ENCODE data around the gene SLC6A19.

SLC6A19 gene

GRCh38 chr5:1168796-1169195, 32.6 kb upstream of the SLC6A19 start:
- no peak overlapping the region for H3K4me3 ChIP-seq (ENCODE audit: low read depth, low read length)
- ChIA-PET POLR2A (no interaction called here), CTCF (interaction anchor here (0.7 to 4.0 kb wide), 16 partner anchors 11 to 485 kb away, joined by 3 to 67 read pairs (median 6); no protein-coding TSS in a partner anchor)
- TF ChIP-seq CTCF (IDR thresholded peaks at IDR 0.05; ENCODE audit: insufficient read depth, low read length, missing control alignments), result no peak
- DNase-seq (ENCODE audit: low read depth, low spot score), result no peak

- no peak overlapping the region for H3K4me3 ChIP-seq (ENCODE audit: low read depth, low read length)
- ChIA-PET CTCF (interaction anchor here (0.8 to 4.0 kb wide), 12 partner anchors 10 to 484 kb away, joined by 3 to 67 read pairs (median 6); no protein-coding TSS in a partner anchor), POLR2A (no interaction called here)
- no peak for DNase-seq (ENCODE audit: low read depth, low spot score)
- no peak for TF ChIP-seq CTCF (IDR thresholded peaks at IDR 0.05; ENCODE audit: insufficient read depth, low read length, missing control alignments)
These were observed 31.9 kb upstream of the SLC6A19 start for GRCh38 chr5:1169211-1170115.

GRCh38 chr5:1171340-1171941, 30.0 kb upstream of the SLC6A19 start:
- ChIA-PET POLR2A (no interaction called here), CTCF (interaction anchor here (0.9 to 4.9 kb wide), 3 partner anchors 249 to 474 kb away, joined by 3 to 52 read pairs (median 4); no protein-coding TSS in a partner anchor)
- H3K4me3 ChIP-seq (ENCODE audit: low read depth, low read length), result no peak overlapping the region
- TF ChIP-seq CTCF (IDR thresholded peaks at IDR 0.05; ENCODE audit: insufficient read depth, low read length, missing control alignments), result no peak
- no peak for DNase-seq (ENCODE audit: low read depth, low spot score)

GRCh38 chr5:1172007-1172581, 29.3 kb upstream of the SLC6A19 start:
- no peak overlapping the region for H3K4me3 ChIP-seq (ENCODE audit: low read depth, low read length)
- POLR2A ChIA-PET, result no interaction called here
- CTCF ChIA-PET, result interaction anchor here (0.9 to 4.9 kb wide), 6 partner anchors 250 to 481 kb away, joined by 3 to 52 read pairs (median 6); no protein-coding TSS in a partner anchor
- DNase-seq (ENCODE audit: low read depth, low spot score), result no peak
- no peak for TF ChIP-seq CTCF (IDR thresholded peaks at IDR 0.05; ENCODE audit: insufficient read depth, low read length, missing control alignments)

- no peak for TF ChIP-seq CTCF (IDR thresholded peaks at IDR 0.05; ENCODE audit: insufficient read depth, low read length, missing control alignments)
- no peak for DNase-seq (ENCODE audit: low read depth, low spot score)
- ChIA-PET POLR2A (no interaction called here), CTCF (interaction anchor here (1.0 to 4.9 kb wide), 6 partner anchors 9 to 480 kb away, joined by 3 to 52 read pairs (median 8); no protein-coding TSS in a partner anchor)
- no peak overlapping the region for H3K4me3 ChIP-seq (ENCODE audit: low read depth, low read length)
These were observed 28.6 kb upstream of the SLC6A19 start for GRCh38 chr5:1172670-1173404.
